ENCODE measurements around the gene HDAC4.

Gene HDAC4

DNA sequence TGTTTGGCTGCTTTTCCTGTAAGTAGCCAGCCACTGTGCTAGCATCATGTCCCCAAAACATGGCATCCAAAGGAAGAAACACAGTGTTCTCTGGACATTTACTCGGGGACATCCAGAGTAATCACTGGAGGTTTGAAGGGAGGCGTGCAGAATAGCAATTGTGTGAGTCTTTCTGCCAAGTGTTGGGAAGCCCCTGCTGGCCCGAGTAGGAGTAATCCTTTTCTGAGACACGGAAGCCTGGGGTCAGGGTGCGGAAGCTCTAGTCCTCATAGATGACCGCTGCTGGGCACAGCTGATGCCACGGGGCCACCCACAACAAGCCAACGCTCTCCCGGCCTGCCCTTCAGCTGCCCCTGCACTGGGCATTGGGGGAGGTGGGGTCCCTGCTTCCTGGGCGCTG, 24.8 kb upstream of the HDAC4 start:
- DNase-seq: no peak

DNA sequence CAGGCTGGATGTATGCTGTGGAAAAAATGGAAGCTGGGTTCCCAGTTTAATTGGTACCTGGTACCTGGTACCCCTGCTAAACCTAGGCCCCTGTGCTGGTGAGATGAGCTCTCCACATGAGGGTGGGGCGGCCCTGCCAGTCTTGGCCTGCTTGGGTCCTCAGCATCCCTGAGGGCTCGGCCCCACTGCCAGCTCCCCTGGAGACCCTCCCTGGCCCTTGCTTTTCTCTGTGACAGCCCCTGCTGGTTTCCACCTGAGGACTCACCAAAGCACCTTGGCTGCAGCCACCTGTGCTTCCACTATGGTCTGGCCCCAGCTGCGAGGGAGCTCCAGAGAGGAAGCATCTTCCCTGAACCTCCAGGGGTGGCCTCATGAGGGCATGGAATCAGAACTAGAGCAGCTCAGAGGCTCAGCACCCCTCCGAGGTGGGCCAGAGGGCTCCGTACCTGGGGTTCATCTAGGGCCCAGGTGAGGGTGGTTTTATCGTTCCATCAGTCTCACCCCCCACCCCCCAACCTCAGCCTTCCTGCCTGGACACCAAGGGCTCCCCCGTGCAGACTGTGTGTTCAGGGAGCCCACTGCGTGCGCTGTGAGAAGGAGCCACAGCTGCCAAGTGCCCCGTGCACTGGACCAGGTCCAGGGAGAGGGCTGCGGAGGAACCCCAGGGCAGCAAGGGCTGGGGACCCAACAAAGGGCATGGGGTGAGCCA, 23.7 kb upstream of the HDAC4 start:
- DNase-seq: no peak

DNA sequence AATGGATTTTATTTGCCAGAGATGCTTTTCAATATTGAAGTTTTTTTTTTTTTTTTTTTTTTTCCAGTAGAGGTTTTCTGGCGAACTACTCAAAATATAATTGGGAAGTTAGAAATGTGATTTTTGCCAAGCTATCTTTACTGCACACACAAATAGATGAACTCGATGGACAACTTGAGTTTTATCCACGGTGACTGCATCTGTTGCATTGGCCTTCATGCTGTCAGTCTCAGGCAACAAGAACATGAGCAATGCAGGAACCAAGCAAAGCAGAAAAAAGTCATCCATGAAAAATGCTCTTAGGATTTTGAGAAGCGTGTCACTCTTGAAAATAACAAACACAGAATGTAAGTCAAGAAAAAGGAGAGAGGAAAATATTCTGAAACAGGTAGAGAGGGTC, 22.7 kb upstream of the HDAC4 start:
- DNase-seq: no peak

DNA sequence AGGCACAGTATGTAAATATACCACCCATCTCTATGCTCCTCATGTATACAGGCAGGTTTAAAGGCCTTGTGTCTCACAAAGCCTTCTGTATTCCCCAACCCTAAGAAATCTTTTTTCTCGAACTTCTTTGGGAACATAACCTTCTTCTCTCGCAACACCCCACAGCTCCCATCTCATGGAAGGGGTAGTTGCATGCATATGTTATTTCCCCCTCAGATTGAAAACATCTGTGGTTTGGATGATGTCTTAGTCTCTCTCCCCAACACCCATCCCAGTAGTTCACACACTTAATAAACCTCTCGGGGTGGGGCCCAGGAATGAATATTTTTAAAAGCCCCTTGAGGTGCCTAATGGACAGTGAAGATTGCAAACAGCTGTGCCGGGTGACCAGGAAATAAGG, 21.0 kb upstream of the HDAC4 start:
- DNase-seq: no peak

DNA sequence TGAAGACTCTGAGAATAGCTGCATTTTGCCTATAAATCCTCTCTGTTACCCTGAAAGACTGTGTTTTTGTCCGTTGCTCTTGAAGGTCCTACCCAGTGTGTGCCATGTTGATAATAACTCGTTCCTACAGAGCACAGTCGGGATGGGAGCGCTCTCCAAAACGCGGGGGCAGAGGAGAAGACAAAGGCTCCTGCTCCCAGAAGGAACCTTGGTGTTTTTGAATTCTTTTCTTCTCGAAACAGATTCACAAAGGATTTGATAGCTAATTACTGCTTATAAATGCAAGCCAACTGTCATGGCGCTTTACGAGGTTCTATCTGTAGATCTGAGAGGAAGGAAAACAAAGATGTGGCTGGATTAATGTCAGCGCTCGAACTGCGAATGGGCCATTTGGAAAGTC, 19.3 kb upstream of the HDAC4 start:
- no peak for DNase-seq

DNA sequence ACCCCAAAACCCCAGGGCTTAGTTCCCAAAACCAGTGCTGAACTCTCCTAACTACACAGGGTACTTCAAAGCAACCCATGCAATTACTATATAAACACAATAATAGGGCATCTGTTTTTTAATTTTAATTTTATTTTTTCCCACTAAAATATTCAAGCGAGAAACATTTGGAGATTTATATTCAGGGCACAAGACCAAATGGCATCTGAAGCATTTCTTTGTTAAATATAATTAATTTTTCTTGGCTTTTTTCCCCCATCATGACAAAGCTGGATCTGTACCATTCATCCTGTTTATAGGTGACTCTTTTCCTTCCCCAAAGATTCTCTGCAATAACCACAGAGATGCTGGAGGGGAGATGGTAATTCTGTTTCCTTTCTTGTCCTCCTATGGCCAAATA, 18.1 kb upstream of the HDAC4 start:
- DNase-seq: no peak

DNA sequence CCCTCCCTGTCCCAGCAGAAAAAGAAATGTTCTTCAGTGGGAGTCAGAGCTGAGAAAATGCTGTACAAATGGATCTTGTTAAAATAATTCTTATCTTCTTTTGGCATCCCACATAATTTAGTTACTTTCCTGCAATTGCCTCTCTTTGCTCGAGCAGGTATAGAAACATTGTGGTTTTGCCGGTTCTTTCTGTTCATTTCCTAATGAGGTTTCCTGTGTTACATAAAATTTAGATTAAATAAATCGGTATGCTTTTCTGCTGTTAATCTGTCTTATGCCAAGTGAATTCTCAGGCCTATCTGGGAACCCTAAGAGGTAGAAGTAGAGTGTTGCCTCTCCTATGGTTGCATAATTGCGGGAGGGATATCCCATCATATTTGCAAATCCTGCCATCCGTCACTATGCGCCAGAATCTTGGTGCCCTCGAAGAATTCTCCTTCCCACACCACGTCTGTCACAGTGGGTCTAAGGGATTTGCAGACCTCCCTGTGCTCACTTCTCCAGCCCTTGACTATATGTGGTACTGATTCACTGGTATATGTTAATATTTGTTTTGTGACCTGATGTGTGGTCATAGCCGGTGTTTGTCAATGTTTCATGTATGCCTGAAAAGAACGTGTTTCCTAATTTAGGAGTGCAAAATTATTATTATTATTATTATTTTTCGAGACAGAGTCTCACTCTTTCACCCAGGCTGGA, 12.2 kb upstream of the HDAC4 start:
- no peak for DNase-seq

DNA sequence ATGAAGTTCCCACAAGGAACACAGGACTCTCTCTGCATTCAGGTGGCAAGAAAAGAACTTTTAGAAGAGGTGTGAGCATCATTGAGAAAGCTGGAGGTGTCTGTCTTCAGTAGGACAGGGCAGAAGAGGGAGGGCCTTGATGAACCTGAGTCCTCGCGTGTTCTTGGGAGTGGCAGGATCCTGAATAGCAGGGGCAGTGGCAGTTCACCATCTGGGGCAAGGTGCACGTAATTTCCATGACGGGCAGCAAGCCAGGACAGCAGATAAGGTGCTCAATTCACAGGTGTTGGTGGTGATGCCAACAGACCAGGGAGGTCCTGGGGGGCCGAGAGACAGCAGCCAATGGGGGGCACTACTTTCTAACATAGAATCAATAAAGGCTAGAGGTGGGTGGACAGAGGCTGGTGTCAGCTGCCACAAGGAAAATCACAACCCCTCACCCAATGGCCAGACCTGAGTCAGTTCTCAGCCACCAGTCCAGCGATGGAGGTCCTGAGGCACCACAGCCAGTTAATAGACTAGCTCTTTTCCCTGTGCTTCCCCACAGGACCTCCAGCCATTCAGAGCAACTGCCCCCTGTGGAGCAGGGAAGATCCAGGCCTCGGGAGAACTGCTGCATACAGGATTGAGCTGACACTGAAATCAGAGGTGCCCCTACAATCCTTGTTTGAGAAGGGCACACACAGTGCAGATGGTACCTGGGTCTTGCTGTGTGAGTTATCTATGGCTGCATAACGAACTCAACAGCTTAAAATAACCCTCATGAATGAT, 10.9 kb upstream of the HDAC4 start:
- no peak for DNase-seq

DNA sequence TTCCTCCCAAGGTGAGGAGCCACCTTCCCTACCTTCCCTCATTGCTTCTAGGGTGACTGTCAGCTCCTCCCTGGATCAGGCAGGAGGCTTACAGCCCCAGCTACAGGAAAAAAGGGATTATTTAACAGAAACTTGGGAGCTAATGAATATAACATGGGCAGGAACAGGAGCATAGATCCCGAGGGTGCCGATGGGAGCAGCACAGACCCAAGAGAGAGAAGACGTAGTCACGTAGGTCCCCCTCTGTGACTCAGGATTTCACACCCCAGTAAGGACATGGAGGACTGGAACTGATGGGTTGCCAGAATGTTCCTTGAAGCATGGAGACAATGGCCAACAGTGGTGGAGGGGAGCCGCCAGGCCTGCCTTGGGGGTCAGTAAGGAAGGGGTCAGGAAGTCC, 10.3 kb upstream of the HDAC4 start:
- DNase-seq: no peak

DNA sequence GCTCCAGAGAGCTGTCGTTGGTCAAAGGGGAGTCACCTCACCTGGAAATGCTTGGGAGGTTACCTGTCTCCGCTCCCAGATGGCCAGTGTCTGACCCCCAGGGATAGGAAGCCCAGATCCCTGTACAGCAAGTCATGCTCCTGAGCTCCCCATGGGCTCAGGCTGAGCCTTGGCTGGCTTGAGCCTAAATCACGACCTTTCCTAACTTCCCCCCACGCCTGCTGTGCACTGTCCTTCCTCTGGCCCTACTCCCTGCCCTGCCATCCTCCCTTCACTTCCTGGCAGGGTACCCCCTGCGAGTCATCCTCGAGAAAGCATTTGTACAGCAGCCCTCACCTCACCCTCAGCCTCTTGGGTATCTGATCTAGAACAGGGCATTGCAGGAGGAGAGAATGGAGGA, 9.2 kb upstream of the HDAC4 start:
- DNase-seq: no peak

DNA sequence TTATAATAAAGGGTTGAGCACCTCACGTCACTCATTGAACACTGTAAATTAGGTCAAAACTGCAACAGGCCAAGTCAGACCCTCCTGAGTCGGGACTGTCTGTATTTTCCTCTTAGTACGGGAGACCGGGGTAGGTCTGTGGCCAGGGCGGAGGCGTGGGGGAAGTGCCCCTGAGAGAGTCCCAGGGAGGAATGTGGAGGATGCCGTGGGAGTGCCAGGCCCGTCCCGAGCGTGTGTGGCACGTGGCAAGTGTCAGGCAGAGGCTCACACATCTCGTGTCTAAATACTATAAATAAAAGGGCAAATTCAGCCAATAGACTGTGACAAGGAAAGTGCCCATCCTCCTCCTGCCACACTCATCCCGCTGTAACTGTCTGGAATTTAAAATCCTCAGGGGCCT, 6.3 kb upstream of the HDAC4 start:
- DNase-seq: no peak

DNA sequence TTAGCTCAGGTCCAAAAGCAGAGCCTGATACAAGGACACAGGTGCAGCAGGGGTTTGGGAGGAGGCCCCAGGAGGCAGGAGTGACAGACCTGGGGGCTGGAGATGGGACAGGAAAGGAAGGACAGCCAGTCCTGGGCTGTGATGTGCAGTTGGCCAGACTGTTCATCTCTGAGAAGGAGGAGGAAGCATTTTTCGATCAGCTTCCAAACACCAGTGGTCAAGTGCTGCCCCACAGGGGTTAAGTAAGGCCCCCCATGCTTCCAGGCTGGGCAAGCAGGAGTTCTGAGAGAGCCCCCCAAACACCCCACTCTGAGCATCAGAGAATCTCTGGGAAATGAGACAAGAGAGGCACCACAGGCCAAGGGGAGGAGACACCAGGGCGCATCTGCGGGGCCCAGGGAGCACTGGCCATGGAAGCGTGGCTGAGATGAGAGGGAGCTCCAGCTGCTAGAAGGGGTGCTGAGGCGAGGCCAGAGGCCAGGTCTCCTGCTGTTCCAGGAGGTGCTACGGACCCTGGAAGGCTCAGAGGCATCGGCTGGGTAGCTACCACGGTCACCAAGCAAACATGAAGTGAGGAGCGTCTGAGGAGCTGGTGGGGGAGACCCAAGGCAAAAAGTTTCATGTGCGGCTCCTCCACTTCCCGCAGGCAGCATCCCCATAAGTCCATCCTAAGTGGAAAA, 5.6 kb upstream of the HDAC4 start:
- no peak for DNase-seq

DNA sequence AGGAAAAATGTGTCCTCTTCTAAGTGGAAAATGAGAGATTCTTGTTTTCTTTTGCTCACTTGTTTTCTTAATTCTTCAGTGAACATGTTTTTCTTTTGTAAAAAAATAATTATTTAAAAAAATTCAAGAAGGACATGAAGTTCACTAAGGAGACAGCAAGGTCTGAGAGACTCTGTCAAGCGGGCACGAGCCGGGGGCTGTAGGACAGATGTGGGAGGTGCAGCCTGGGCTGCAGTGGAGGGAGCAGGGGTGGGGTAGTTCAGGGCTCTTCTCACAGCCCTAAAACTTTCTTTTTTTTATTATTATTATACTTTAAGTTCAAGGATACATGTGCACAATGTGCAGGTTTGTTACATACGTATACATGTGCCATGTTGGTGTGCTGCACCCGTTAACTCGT, 4.3 kb upstream of the HDAC4 start:
- no peak for DNase-seq

DNA sequence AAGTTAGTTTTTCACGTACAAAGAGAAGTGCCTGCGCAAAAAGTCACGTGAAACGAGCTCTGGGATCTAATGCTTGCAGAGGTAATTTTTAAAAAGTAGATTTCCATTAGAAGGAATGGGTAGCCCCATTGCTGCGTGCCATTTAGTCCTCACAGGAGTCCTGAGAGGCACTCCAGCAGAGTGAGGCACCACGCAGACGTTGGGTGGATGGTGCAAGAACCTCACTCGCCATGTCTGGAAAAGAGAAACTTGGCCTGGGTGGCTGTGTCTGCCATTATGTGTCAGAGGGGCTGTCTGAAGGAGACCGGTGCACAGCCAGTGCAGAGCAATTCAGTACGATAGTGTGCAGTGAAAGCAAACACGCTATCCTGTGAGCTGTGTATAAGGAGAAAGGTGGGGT, 1.8 kb upstream of the HDAC4 start:
- DNase-seq: no peak

DNA sequence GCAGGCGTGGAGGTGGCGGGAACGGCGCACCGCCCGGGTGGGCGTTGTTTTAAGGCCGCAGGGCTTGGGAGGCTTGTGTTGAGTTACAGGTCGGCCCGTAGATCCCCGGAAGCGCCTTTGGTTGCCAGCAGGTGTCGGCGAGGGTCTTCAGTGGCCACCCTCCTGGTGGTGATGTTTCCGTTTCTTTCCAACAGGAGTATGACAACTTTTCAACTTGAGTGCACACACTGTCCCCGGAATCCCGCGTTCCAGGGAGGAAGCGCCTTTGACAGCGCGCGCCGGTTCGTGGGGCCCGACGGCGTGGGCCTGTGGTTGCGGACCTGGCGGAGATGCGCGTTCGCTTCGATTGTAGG, 1.0 kb upstream of the HDAC4 start:
- DNase-seq: peak; percentile 12

DNA sequence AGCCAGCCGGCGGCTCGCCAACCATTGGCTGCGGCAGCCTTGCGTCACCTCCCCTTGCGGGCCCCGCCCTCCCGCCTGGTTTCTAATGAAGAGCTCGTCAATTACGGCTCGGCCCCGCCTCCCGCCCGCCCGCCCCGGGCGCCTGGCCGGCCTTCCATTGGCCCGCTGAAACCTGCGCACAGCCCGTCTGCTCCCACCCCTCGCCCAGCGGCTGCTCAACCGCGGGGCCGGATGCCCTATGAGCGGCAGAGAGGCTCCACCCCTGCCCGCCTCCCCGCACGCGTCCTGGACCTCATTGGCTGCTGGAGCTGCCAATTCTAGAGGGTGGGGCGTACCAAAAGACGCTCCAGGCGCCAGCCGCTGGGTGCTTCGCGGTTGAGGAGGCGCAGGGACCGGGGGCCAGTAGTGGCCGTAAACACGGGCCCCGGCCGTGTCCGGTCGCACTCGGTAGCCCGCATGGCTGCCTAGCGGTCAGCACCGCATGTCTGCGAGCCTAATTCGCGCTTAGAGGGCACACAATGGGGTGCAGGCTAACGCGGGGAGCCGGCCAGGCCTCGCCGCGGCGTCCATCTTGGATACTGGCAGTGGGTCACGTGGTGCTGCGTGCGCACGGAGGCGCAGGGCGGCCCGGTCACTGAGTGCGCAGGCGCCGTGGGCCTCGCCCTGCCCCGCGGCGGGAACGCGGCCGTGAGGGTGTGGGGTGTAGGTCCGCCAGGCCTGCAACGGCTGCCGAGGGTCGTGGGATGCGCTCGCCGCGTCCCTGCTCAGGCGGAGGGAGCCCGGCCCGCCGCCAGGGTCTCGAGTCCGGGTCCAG, 454 bp upstream of the HDAC4 start:
- peak; percentile 91 for DNase-seq

DNA sequence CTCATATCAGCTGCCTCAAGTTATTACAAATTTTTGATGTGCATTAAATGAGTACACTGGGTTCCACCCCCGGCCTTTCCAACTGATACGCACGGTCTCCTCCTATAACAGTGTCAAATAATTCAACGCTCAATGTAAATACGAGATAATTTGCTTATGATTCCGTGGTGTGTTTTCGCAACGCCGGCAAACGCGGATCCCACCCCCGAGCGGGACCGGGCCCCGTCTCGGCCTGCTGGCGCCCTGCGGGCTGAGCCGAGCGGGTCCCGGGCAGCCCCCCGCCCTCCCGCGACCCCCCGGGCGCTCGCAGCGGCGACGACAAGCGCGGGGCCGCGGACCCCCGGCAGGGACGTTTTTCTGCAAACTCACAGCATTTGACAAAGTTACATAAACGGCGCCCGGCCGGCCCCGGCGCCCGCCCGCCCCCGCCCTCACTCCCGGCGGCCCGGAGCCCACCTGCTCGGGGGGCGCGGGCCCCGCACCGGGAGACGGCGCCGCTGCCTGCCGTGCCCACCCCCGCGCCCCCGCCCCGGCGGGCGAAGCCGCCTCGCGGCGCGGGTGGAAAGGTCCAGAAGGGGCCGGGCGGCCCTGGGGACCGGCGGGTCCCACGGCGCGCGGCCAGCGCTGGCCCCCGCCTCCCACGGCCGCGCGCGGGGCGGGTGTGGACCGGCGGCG, 762 bp downstream of the HDAC4 start:
- no peak for DNase-seq

DNA sequence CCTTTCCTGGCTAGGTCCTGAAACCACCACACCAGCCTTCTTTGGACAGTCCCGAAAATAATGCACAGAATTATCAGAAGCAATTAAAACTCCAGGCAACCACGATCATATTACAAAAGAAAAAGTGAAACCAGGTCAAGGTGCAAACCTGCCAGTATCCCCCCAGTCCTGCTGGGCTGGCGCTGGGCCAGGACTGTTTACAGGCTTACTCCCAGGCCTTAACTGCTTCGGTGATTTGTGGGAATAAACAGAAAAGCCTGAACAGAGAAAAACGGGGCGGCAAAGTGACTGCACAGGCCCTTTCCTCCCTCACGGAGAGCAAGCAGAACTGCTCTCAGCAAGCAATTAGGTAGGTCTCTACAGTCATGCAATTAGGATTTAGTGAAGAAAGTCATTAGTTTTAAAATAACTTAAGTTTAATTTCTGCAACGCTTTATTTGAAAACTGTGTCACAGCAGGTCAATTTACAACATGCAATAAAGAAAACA, 1.3 kb downstream of the HDAC4 start:
- peak; percentile 9 for DNase-seq

DNA sequence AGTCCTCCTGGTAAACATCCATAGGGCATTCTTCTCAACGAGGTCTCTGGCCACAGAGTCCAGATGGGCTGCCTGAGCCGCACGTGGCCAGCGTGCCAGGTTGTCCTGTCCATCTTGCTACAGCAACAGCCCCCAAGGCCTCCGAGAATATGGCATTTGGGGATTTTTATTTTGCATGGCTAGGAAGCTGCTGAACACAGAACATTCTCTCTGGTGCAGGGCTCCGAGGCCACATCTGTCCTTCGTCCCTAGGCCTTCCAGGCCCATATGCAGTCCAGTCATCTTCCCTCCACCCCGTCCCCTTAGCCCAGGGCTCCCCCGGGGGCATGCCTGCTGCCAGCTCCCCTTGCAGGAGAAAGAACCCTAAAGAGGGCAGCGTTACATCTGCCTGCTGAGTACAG, 2.3 kb downstream of the HDAC4 start:
- no peak for DNase-seq

DNA sequence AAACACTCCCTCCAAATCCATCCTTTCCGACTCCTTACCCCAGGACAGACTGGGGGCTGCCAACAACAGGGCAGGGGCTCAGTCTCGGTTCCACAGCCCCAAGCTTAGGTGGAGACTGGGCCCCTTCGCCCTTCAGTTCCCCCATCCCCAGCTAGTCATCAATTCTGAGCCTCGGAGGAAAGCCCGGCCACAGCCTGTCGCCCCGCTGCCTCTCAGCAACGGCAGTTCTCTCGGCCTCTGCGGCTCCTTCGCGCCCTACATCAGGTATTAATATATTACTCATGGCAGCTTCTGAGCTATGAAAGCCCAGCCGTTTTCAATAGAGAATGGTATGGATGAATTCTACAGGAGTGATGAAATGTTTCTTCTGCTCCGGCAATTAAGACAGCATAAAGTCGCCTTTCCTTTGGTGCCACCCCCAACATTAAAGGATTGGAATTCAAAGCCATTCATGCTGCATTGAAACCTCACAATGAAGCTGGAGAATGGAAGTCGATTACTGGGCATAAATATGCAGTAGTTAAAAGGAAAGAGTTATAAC, 2.8 kb downstream of the HDAC4 start:
- no peak for DNase-seq

DNA sequence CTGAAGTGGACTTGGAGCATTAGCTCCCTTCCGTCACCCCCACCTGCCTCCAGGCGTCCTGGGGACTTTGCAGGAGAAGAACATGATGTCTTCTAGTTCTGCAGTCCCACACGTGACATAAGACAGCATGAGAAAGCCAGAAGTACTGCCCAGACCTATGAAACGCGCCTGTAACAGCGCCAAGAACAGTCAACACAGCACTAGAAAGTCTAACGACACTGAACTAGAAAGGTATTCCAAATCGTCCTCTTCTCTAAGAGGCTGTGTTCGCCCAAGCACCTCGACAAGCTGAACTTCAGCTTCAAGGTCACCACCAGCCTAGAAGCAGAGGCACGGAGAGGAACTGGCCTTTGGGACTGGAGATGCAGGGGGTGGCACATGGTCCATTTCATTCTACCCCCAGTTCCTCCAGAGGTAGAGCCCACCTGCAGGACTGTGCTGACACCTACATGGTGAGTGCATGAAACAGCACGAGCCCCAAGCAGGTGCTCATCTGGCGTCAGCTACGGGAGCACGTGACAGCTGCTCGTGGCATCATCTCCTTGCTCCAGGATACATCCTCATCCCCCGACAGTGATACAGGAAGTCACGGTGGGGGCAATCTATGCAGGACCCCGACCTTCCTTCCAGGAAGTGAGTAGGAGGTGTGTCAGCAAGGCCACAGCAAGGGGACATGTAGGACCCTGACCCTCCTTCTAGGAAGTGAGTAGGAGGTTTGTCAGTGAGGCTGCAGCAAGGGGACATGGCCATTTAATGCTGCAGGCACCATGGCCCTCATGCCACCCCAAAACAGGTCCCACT, 3.7 kb downstream of the HDAC4 start:
- DNase-seq: peak; percentile 15

Data from COR-L47 (cell line).